Measurements from ENCODE around the gene CCDC182.

- TF ChIP-seq EP300 (IDR thresholded peaks at IDR 0.05; ENCODE audit: borderline replicate concordance): no peak
- no peak for TF ChIP-seq YY1 (IDR thresholded peaks at IDR 0.05; ENCODE audit: low read depth)
- no peak for TF ChIP-seq TCF12 (IDR thresholded peaks at IDR 0.05; ENCODE audit: low read depth)
- TF ChIP-seq ZBTB7A (IDR thresholded peaks at IDR 0.05; ENCODE audit: low read depth): no peak
- TF ChIP-seq RAD21 (IDR thresholded peaks at IDR 0.05; ENCODE audit: low read depth): no peak
- no peak for TF ChIP-seq MAX (IDR thresholded peaks at IDR 0.05)
- TF ChIP-seq CREB1 (IDR thresholded peaks at IDR 0.05; ENCODE audit: low read depth): no peak
- no peak for TF ChIP-seq TAF1 (IDR thresholded peaks at IDR 0.05; ENCODE audit: low read depth)
Observed at GRCh38 chr17:57746221-57746620, 1.1 kb upstream of the CCDC182 start.
